ENCODE measurements around the gene INSC. TPM values are rescaled to one million over a fixed set of nuclear protein-coding genes. Genes with fewer than 3 reads are reported as not detected.

INSC gene
- total RNA-seq, 1 experiment from 2014 or later: 6.3 TPM

DNA sequence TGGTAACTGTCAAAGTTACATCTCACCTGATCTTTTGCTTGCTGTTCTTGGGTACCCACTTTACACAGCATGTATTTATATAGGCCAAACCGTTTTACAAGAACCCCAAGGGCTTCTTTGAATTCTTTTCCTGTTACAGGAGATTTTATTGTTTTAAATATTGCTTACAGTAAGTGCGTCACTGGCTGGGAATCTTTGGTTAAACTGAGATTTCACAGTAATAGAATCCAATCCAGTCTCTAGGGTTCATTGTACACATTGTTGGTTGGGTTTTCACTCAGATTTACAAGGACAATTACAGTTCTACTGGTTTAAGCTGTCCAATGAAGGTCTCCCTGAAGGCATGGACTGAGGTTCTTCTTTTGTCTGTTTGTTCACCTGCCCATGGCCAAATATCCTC is 171.7 kb downstream of the INSC start:
- DNase-seq (ENCODE audit: low read depth): no peak

DNA sequence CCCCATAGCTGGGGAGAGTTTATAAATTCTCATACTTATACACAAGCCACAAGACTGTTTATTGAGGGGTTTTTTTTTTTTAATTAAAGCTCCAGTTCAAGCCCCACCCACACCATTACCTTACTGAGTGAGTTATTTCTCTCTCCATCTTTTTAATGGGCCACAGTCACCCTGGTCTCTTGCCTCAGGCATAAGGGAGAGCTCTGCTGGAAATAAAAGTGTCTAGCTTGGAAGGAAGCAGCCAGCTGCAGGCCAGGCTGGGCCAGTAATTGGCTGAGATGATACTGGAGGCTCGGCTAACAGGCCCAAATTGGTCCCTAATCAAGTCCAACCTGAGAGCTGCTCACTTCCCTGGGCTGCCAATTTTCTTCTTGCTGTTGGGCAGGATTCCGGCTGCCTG is 174.1 kb downstream of the INSC start:
- no peak for DNase-seq (ENCODE audit: low read depth)

GRCh38 chr11:15289723-15290122 is 175.0 kb downstream of the INSC start:
- no peak for DNase-seq (ENCODE audit: low read depth)

- no peak for DNase-seq (ENCODE audit: low read depth)
These were observed 177.2 kb downstream of the INSC start for GRCh38 chr11:15291885-15292284.

- DNase-seq (ENCODE audit: low read depth): no peak
These were observed 179.4 kb downstream of the INSC start for GRCh38 chr11:15293975-15294620.

GRCh38 chr11:15295695-15296094 is 181.0 kb downstream of the INSC start:
- no peak for DNase-seq (ENCODE audit: low read depth)

Other genes starting within 250 kb of the INSC start
- gene CYP2R1, start 222.7 kb upstream of the INSC start, total RNA-seq (2014; rRNA removed): 6.9 and 7.9 TPM in 2 replicates
- gene CALCA, start 142.6 kb upstream of the INSC start, total RNA-seq (2014; rRNA removed): not detected in 2 replicates
- not detected in 2 replicates for gene CALCB, start 41.3 kb upstream of the INSC start, total RNA-seq (2014; rRNA removed)

Data from LHCN-M2 (cell line).